H1 (cell line): Measurements from ENCODE around the gene RGS7BP. TPM values are rescaled to one million over a fixed set of nuclear protein-coding genes. Genes with fewer than 3 reads are reported as not detected.

Experiments
- CTCF ChIA-PET: fragments of 300-600 bp; sonication (Branson Sonifier 250); formaldehyde crosslinking; loops from one replicate; lab custom pipeline; 2021; ENCODE audit not compliant: partially characterized antibody; lab: Charles Lee
- POLR2A ChIA-PET: fragments of 300-600 bp; sonication (Branson Sonifier 250); formaldehyde crosslinking; loops from one replicate; lab custom pipeline; 2021; ENCODE audit warnings: inconsistent platforms; ENCODE audit not compliant: partially characterized antibody; lab: Charles Lee
- DNase-seq, 2 experiments: peaks; one replicate each; pipeline versions ENCODE4 v3.0.0 to v3.0.0-alpha.2; 2010 to 2022; ENCODE audit warnings: low spot score in 2 of 2, low read depth in 1 of 2, mixed read lengths in 1 of 2
- FAIRE-seq: peaks from 2 replicates; lab custom pipeline; 2011; peaks lifted over from hg19 to GRCh38; lab: Jason Lieb, UNC
- H2AFZ ChIP-seq: 2 replicates; pipeline ENCODE4 v1.8.1; 2012; ENCODE audit warnings: low read length, inconsistent platforms
- H2AK5ac ChIP-seq: 2 replicates; pipeline ENCODE4 v1.6.1; 2013; ENCODE audit warnings: low read depth, low read length
- H2BK120ac ChIP-seq: replicated peaks from 2 replicates; pipeline ENCODE3; 2013; ENCODE audit warnings: low read depth, low read length, inconsistent platforms
- H2BK12ac ChIP-seq: 2 replicates; pipeline ENCODE4 v1.6.1; 2013; ENCODE audit warnings: low read depth, low read length
- H2BK15ac ChIP-seq: 2 replicates; pipeline ENCODE4 v1.6.1; 2013; ENCODE audit warnings: low read length
- H2BK20ac ChIP-seq: 2 replicates; pipeline ENCODE4 v1.6.1; 2013; ENCODE audit warnings: low read length
- H2BK5ac ChIP-seq: 2 replicates; pipeline ENCODE4 v1.6.1; 2013; ENCODE audit warnings: low read depth, low read length
- H3K14ac ChIP-seq: 2 replicates; pipeline ENCODE4 v1.6.1; 2013; ENCODE audit warnings: inconsistent platforms; ENCODE audit not compliant: insufficient read length
- H3K18ac ChIP-seq: 2 replicates; pipeline ENCODE4 v1.6.1; 2013; ENCODE audit warnings: low read length; ENCODE audit errors: extremely low read depth
- H3K23ac ChIP-seq: 2 replicates; pipeline ENCODE4 v1.6.1; 2013; ENCODE audit warnings: inconsistent platforms; ENCODE audit not compliant: insufficient read length
- H3K23me2 ChIP-seq: 2 replicates; pipeline ENCODE4 v1.6.1; 2013; ENCODE audit warnings: low read depth, low read length
- H3K27ac ChIP-seq: 2 replicates; pipeline ENCODE4 v1.6.1; 2011; ENCODE audit warnings: low read depth, low read length, inconsistent platforms
- H3K27me3 ChIP-seq, 4 experiments: replicated peaks in 1 of 4; 1 replicate in 1 of 4; 2 replicates in 3 of 4; pipeline versions ENCODE4 v1.6.1 to v1.8.1; 2011 to 2013; ENCODE audit warnings: low read length in 3 of 4, mild to moderate bottlenecking in 3 of 4, inconsistent platforms in 2 of 4, mixed read lengths in 2 of 4, moderate library complexity in 1 of 4; ENCODE audit not compliant: control insufficient read depth in 3 of 4, insufficient read depth in 3 of 4; ENCODE audit errors: extremely low read depth in 1 of 4
- H3K36me3 ChIP-seq, 4 experiments: 2 replicates each; pipeline versions ENCODE4 v1.6.1 to v1.8.1; 2011 to 2013; ENCODE audit warnings: mild to moderate bottlenecking in 4 of 4, low read length in 3 of 4, moderate library complexity in 2 of 4, control low read depth in 1 of 4, inconsistent platforms in 1 of 4; ENCODE audit not compliant: insufficient read depth in 4 of 4, control insufficient read depth in 2 of 4
- H3K4ac ChIP-seq: replicated peaks from 2 replicates; pipeline ENCODE3; 2013; ENCODE audit warnings: low read length, low read depth, mixed read lengths, inconsistent platforms; ENCODE audit not compliant: insufficient read length
- H3K4me1 ChIP-seq, 4 experiments: replicated peaks in 1 of 4; 1 replicate in 1 of 4; 2 replicates in 3 of 4; pipeline versions ENCODE4 v1.6.1 to v1.8.1; 2011 to 2013; ENCODE audit warnings: low read length in 3 of 4, inconsistent platforms in 2 of 4, mixed read lengths in 1 of 4; ENCODE audit not compliant: insufficient read depth in 4 of 4, control insufficient read depth in 3 of 4
- H3K4me2 ChIP-seq, 2 experiments: 2 replicates each; pipeline versions ENCODE4 v1.6.1 to v1.8.1; 2011 to 2013; ENCODE audit warnings: low read depth in 2 of 2, low read length in 2 of 2, control low read depth in 1 of 2, inconsistent platforms in 1 of 2, mild to moderate bottlenecking in 1 of 2; ENCODE audit not compliant: insufficient read depth in 1 of 2
- H3K4me3 ChIP-seq, 4 experiments: fragments of 200-600, 300-600 bp in 1 of 4; sonication (generic), shearing (Covaris generic), sonication (Bioruptor Twin) in 1 of 4; 2 replicates each; pipeline versions ENCODE4 v1.5.1 to v1.8.1; 2011 to 2016; ENCODE audit warnings: low read length in 4 of 4, low read depth in 3 of 4, control low read depth in 2 of 4, inconsistent platforms in 2 of 4, mild to moderate bottlenecking in 2 of 4, mixed read lengths in 1 of 4, moderate library complexity in 1 of 4; ENCODE audit not compliant: insufficient read depth in 2 of 4; ENCODE audit errors: extremely low read depth in 1 of 4
- H3K56ac ChIP-seq: replicated peaks from 2 replicates; pipeline ENCODE3; 2013; ENCODE audit warnings: low read depth, mild to moderate bottlenecking, mixed read lengths, low read length, inconsistent platforms; ENCODE audit not compliant: insufficient read length
- H3K79me1 ChIP-seq: 2 replicates; pipeline ENCODE4 v1.6.1; 2013; ENCODE audit warnings: low read depth, low read length, control low read depth
- H3K79me2 ChIP-seq, 2 experiments: 2 replicates each; pipeline versions ENCODE4 v1.6.1 to v1.8.1; 2012 to 2013; ENCODE audit warnings: low read length in 2 of 2, mild to moderate bottlenecking in 2 of 2, inconsistent platforms in 1 of 2; ENCODE audit not compliant: insufficient read depth in 2 of 2, control insufficient read depth in 1 of 2
- H3K9ac ChIP-seq, 4 experiments: replicated peaks in 1 of 4; 1 replicate in 1 of 4; 2 replicates in 3 of 4; pipeline versions ENCODE4 v1.6.1 to v1.8.1; 2011 to 2013; ENCODE audit warnings: low read depth in 3 of 4, low read length in 3 of 4, control low read depth in 2 of 4, mild to moderate bottlenecking in 2 of 4, moderate library complexity in 2 of 4, inconsistent platforms in 1 of 4; ENCODE audit errors: extremely low read depth in 1 of 4
- H3K9me3 ChIP-seq, 2 experiments: 2 replicates each; pipeline versions ENCODE4 v1.6.1 to v1.8.1; 2012 to 2013; ENCODE audit warnings: mild to moderate bottlenecking in 2 of 2, moderate library complexity in 2 of 2, control low read depth in 1 of 2, inconsistent platforms in 1 of 2, low read depth in 1 of 2, low read length in 1 of 2, mixed read lengths in 1 of 2; ENCODE audit not compliant: insufficient read depth in 2 of 2
- H4K20me1 ChIP-seq, 2 experiments: replicated peaks in 1 of 2; 2 replicates each; pipeline versions ENCODE3 to v1.8.1; 2011 to 2013; ENCODE audit warnings: inconsistent platforms in 2 of 2, low read length in 2 of 2, mild to moderate bottlenecking in 1 of 2; ENCODE audit not compliant: insufficient read depth in 2 of 2, control insufficient read depth in 1 of 2
- H4K5ac ChIP-seq: 2 replicates; pipeline ENCODE4 v1.6.1; 2013; ENCODE audit warnings: low read length, low read depth, mixed read lengths, inconsistent platforms; ENCODE audit not compliant: insufficient read length
- H4K8ac ChIP-seq: 2 replicates; pipeline ENCODE4 v1.8.0; 2013; ENCODE audit warnings: mild to moderate bottlenecking, moderate library complexity, low read length, inconsistent platforms; ENCODE audit not compliant: insufficient read depth; ENCODE audit errors: extremely low read depth
- H4K91ac ChIP-seq: replicated peaks from 2 replicates; pipeline ENCODE3; 2013; ENCODE audit warnings: low read length, mixed read lengths, inconsistent platforms; ENCODE audit not compliant: insufficient read length
- BACH1 ChIP-seq: IDR thresholded peaks from 2 replicates; pipeline ENCODE4 v1.6.1; 2012; ENCODE audit warnings: low read length, improper control_type of control experiment
- NRF1 ChIP-seq: IDR thresholded peaks from 2 replicates; pipeline ENCODE4 v1.6.1; 2011; ENCODE audit warnings: mild to moderate bottlenecking, low read depth, low read length, improper control_type of control experiment
- POU5F1 ChIP-seq: IDR thresholded peaks from 2 replicates; pipeline ENCODE4 v1.6.1; 2011; ENCODE audit warnings: low read depth, mild to moderate bottlenecking, low read length, moderate library complexity
- RBBP5 ChIP-seq: IDR thresholded peaks from 2 replicates; pipeline ENCODE4 v1.7.1; 2012; ENCODE audit warnings: low read depth, mild to moderate bottlenecking, inconsistent platforms, low read length, moderate library complexity, borderline replicate concordance
- WGBS, 2 experiments: shearing (Covaris generic) in 1 of 2; methylation state at CpG; one replicate each; pipeline versions ENCODE4 v1.1.6 to v1.1.7; 2013 to 2015; ENCODE audit warnings: low lambda C conversion rate in 2 of 2, mixed read lengths in 2 of 2, inconsistent platforms in 1 of 2, low coverage in 1 of 2, missing lambda C conversion rate in 1 of 2; ENCODE audit not compliant: insufficient replicate concordance in 2 of 2, insufficient coverage in 1 of 2, insufficient read length in 1 of 2; ENCODE audit errors: extremely low coverage in 1 of 2, missing lambda C conversion rate in 1 of 2; 5-methylcytosine and 5-hydroxymethylcytosine counted together
- polyA plus RNA-seq, 7 experiments: library from polyadenylated mRNA; depleted of rRNA in 3 of 7; stranded (reverse) in 5 of 7; unstranded in 2 of 7; fragments of >200 nt in 5 of 7; fragments of 200-250 nt in 2 of 7; gene quantifications; 1 replicate in 5 of 7; 2 replicates in 1 of 7; 4 replicates in 1 of 7; pipeline versions ENCODE4 v1.2.1 to v1.2.3, GENCODE V29; 2011 to 2013; ENCODE audit warnings: missing spikeins in 2 of 7, mixed read lengths in 2 of 7
- total RNA-seq: library from RNA; stranded (reverse); fragmentation: NEBNext Ultra II Directional; extraction: Animal tissue kit (Norgen Biotek cat#: 25700); gene quantifications from 2 replicates; pipeline ENCODE4 v1.2.1, GENCODE V29; 2021
- TF ChIP-seq, protein P1 (sequence below), 3 experiments: IDR thresholded peaks; 1 replicate in 2 of 3; 2 replicates in 1 of 3; pipeline versions ENCODE4 v1.5.1 to v1.6.1; 2011; ENCODE audit warnings: low read length in 3 of 3, mild to moderate bottlenecking in 3 of 3, inconsistent platforms in 2 of 3, low read depth in 1 of 3, moderate library complexity in 1 of 3; ENCODE audit not compliant: insufficient read depth in 1 of 3; ENCODE audit errors: control extremely low read depth in 1 of 3

Gene RGS7BP
- total and polyA plus RNA-seq, 2 of the 8 experiments (the other 6 are each of a cell fraction or from before 2014, with no cell fraction given), result 0.65 to 2.3 TPM

DNA sequence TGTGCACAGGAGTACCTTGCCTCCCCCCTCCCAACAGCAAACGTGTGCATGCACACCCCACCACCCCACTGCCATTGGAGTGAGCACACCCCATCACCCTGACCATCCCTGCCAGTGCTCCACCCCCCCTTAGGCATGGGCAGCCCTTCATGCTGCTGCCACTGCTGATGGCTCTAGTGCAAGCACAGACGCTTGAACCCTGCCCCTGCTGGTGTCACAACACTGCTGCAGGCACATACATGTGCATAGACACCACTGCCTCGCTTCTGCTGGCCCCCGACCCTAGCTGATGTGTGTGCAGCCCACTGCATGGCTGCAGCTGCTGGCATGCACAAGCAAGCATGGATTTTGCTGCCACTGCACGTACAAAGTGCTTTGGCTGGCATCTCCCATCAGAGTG, 16.0 kb upstream of the RGS7BP start:
- Histone ChIP-seq H4K20me1 (no peaks in the 10 kb centered on the region), H2BK15ac (no peak overlapping the region), H2BK120ac (no peak overlapping the region), H3K23ac (no peak overlapping the region), H3K4me2 (no peak overlapping the region), H3K9ac (no peak overlapping the region), H3K27ac (no peak overlapping the region), H4K8ac (no peak overlapping the region), H3K9me3 (peaks cover 0 to under 1% of the 10 kb centered on the region in 2 experiments; a peak in 3 of 4 replicates), H2AFZ (no peak overlapping the region), H3K79me1 (no peaks in the 10 kb centered on the region), H2BK12ac (no peak overlapping the region), H2AK5ac (no peak overlapping the region), H3K56ac (no peak overlapping the region), H3K4me3 (no peak overlapping the region), H3K4me1 (no peaks in the 10 kb centered on the region), H3K14ac (no peak overlapping the region), H4K5ac (no peak overlapping the region), H4K91ac (no peak overlapping the region), H3K27me3 (no peaks in the 10 kb centered on the region), H3K79me2 (no peaks in the 10 kb centered on the region), H3K23me2 (no peaks in the 10 kb centered on the region), H3K36me3 (no peaks in the 10 kb centered on the region), H3K18ac (no peak overlapping the region), H2BK20ac (no peak overlapping the region), H3K4ac (no peak overlapping the region), H2BK5ac (no peak overlapping the region; the same call in 1 of the 2 replicates)
- DNase-seq (no peak), FAIRE-seq (no peak)
- ChIA-PET CTCF (interaction anchor here (1.3 to 1.6 kb wide), 3 partner anchors 10 to 21 kb away, joined by 3 to 6 read pairs (median 4); no protein-coding TSS in a partner anchor), POLR2A (no interaction called here)
- 57% methylated on average over 5 of the region's 5 CpGs; no CpG with 5 or more reads in 1 of the 2 experiments for WGBS, 2 experiments
- no peak for TF ChIP-seq NRF1
- TF ChIP-seq RBBP5, result no peak
- no peak for TF ChIP-seq BACH1
- TF ChIP-seq POU5F1, result no peak
- TF ChIP-seq, protein P1, sequence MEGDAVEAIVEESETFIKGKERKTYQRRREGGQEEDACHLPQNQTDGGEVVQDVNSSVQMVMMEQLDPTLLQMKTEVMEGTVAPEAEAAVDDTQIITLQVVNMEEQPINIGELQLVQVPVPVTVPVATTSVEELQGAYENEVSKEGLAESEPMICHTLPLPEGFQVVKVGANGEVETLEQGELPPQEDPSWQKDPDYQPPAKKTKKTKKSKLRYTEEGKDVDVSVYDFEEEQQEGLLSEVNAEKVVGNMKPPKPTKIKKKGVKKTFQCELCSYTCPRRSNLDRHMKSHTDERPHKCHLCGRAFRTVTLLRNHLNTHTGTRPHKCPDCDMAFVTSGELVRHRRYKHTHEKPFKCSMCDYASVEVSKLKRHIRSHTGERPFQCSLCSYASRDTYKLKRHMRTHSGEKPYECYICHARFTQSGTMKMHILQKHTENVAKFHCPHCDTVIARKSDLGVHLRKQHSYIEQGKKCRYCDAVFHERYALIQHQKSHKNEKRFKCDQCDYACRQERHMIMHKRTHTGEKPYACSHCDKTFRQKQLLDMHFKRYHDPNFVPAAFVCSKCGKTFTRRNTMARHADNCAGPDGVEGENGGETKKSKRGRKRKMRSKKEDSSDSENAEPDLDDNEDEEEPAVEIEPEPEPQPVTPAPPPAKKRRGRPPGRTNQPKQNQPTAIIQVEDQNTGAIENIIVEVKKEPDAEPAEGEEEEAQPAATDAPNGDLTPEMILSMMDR (IDR thresholded peaks at IDR 0.05; ENCODE audit: control extremely low read depth in 1 of 3, insufficient read depth in 1 of 3, low read depth in 1 of 3, low read length in 3 of 3), result peak in 1 of 3 experiments; percentile 13; a peak in 1 of 4 replicates
